Ishikawa (cell line): ENCODE data around the gene ESF1.

Source experiments
- CEBPB ChIP-seq: IDR thresholded peaks from 2 replicates; pipeline ENCODE4 v1.6.1; 2012
- EGR1 ChIP-seq: IDR thresholded peaks from 2 replicates; pipeline ENCODE4 v1.6.1; 2012
- FOXM1 ChIP-seq: IDR thresholded peaks from 2 replicates; pipeline ENCODE4 v1.6.1; 2012; ENCODE audit warnings: low read depth, borderline replicate concordance
- TAF1 ChIP-seq: IDR thresholded peaks from 2 replicates; pipeline ENCODE4 v1.6.1; 2012; ENCODE audit warnings: low read depth, mild to moderate bottlenecking
- YY1 ChIP-seq: IDR thresholded peaks from 2 replicates; pipeline ENCODE4 v1.6.1; 2012; ENCODE audit warnings: low read depth
- TF ChIP-seq, protein P1 (sequence below): IDR thresholded peaks from 2 replicates; pipeline ENCODE4 v1.6.1; 2012; ENCODE audit warnings: low read depth, mild to moderate bottlenecking
- TF ChIP-seq, protein P2 (sequence below): IDR thresholded peaks from 2 replicates; pipeline ENCODE4 v1.6.1; 2012

DNA sequence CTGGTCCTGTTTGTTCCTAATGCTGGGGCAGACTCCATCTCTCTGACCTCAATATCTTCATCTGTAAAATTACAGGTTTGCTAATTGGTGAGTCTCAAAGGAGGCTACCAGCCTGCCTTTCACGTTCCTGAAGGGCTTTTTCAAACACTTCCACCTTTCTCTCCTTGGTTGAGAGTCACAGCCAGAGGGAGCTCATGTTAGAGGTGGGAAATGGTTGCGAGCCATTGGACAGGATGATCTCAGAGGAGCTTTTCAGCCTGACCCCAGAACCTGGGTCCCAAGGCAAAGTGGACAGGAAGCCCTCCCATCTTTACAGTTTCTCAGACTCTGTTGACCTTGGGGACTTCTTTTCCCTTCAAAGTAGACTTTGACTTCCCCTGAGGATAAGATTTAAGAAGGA is 37.7 kb upstream of the ESF1 start:
- no peak for TF ChIP-seq CEBPB
- TF ChIP-seq YY1 = no peak
- TF ChIP-seq EGR1 = no peak
- TF ChIP-seq TAF1 = no peak
- TF ChIP-seq FOXM1 = no peak
- TF ChIP-seq, protein P1, sequence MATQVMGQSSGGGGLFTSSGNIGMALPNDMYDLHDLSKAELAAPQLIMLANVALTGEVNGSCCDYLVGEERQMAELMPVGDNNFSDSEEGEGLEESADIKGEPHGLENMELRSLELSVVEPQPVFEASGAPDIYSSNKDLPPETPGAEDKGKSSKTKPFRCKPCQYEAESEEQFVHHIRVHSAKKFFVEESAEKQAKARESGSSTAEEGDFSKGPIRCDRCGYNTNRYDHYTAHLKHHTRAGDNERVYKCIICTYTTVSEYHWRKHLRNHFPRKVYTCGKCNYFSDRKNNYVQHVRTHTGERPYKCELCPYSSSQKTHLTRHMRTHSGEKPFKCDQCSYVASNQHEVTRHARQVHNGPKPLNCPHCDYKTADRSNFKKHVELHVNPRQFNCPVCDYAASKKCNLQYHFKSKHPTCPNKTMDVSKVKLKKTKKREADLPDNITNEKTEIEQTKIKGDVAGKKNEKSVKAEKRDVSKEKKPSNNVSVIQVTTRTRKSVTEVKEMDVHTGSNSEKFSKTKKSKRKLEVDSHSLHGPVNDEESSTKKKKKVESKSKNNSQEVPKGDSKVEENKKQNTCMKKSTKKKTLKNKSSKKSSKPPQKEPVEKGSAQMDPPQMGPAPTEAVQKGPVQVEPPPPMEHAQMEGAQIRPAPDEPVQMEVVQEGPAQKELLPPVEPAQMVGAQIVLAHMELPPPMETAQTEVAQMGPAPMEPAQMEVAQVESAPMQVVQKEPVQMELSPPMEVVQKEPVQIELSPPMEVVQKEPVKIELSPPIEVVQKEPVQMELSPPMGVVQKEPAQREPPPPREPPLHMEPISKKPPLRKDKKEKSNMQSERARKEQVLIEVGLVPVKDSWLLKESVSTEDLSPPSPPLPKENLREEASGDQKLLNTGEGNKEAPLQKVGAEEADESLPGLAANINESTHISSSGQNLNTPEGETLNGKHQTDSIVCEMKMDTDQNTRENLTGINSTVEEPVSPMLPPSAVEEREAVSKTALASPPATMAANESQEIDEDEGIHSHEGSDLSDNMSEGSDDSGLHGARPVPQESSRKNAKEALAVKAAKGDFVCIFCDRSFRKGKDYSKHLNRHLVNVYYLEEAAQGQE = no peak
- TF ChIP-seq, protein P2, sequence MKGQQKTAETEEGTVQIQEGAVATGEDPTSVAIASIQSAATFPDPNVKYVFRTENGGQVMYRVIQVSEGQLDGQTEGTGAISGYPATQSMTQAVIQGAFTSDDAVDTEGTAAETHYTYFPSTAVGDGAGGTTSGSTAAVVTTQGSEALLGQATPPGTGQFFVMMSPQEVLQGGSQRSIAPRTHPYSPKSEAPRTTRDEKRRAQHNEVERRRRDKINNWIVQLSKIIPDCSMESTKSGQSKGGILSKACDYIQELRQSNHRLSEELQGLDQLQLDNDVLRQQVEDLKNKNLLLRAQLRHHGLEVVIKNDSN = no peak
